GM23338 (cell line): ENCODE data around the gene NOTO. TPM values are rescaled to one million over a fixed set of nuclear protein-coding genes. Genes with fewer than 3 reads are reported as not detected.

ENCODE experiments used
- ATAC-seq: fragments of 200-7000 bp; cut with Tn5 transposase; 3 replicates; pipeline ENCODE4 v1.9.1; 2020
- DNase-seq: peaks from one replicate; pipeline ENCODE4 v3.0.0-alpha.2; 2015; ENCODE audit warnings: low spot score
- H2AFZ ChIP-seq: fragments of 200-600 bp; sonication (generic); 2 replicates; pipeline ENCODE4 v1.8.0; 2016; ENCODE audit warnings: antibody characterized with exemption, mild to moderate bottlenecking, moderate library complexity
- H3F3A ChIP-seq: fragments of 200-600 bp; sonication (generic); replicated peaks from 2 replicates; pipeline ENCODE4 v1.8.0; 2017; ENCODE audit warnings: antibody characterized with exemption, mixed run types, low read depth
- H3K27ac ChIP-seq: fragments of 200-600 bp; sonication (generic); 2 replicates; pipeline ENCODE4 v1.6.1; 2016; ENCODE audit warnings: low read depth
- H3K27me3 ChIP-seq: fragments of 200-600 bp; sonication (generic); 2 replicates; pipeline ENCODE4 v1.8.0; 2016; ENCODE audit warnings: mild to moderate bottlenecking, mixed run types, moderate library complexity; ENCODE audit not compliant: insufficient read depth
- H3K36me3 ChIP-seq: fragments of 200-600 bp; sonication (generic); 2 replicates; pipeline ENCODE4 v1.8.0; 2016; ENCODE audit warnings: mild to moderate bottlenecking; ENCODE audit not compliant: insufficient read depth
- H3K4me1 ChIP-seq: fragments of 200-600 bp; sonication (generic); 2 replicates; pipeline ENCODE4 v1.8.0; 2016; ENCODE audit warnings: mild to moderate bottlenecking, moderate library complexity; ENCODE audit not compliant: insufficient read depth
- H3K4me2 ChIP-seq: fragments of 200-600 bp; sonication (generic); 2 replicates; pipeline ENCODE4 v1.7.1; 2017; ENCODE audit warnings: mixed run types
- H3K4me3 ChIP-seq: fragments of 200-600 bp; sonication (generic); 2 replicates; pipeline ENCODE4 v1.6.1; 2016; ENCODE audit warnings: mixed run types
- H3K79me2 ChIP-seq: fragments of 200-600 bp; sonication (generic); replicated peaks from 2 replicates; pipeline ENCODE4 v1.8.0; 2017; ENCODE audit warnings: mild to moderate bottlenecking; ENCODE audit not compliant: insufficient read depth
- H3K9me2 ChIP-seq: fragments of 200-600 bp; sonication (generic); 2 replicates; pipeline ENCODE4 v1.8.0; 2017; ENCODE audit not compliant: insufficient read depth
- H4K20me1 ChIP-seq: fragments of 200-600 bp; sonication (generic); replicated peaks from 2 replicates; pipeline ENCODE4 v1.8.0; 2017; ENCODE audit warnings: mild to moderate bottlenecking; ENCODE audit not compliant: insufficient read depth
- H3K27ac Mint-ChIP-seq: 2 replicates; pipeline ENCODE4 v1.8.0; 2020; ENCODE audit warnings: inconsistent platforms, mild to moderate bottlenecking, moderate library complexity, mixed read lengths
- H3K27me3 Mint-ChIP-seq: 3 replicates; pipeline ENCODE4 v1.8.0; 2022; ENCODE audit warnings: low read depth, mild to moderate bottlenecking, moderate library complexity, mixed read lengths, inconsistent platforms; ENCODE audit not compliant: insufficient read depth, poor library complexity
- H3K36me3 Mint-ChIP-seq: 3 replicates; pipeline ENCODE4 v1.8.0; 2021; ENCODE audit warnings: low read depth, mild to moderate bottlenecking, inconsistent platforms, moderate library complexity, mixed read lengths
- H3K4me1 Mint-ChIP-seq: 3 replicates; pipeline ENCODE4 v1.8.0; 2020; ENCODE audit warnings: mild to moderate bottlenecking, inconsistent platforms, mixed read lengths
- H3K4me3 Mint-ChIP-seq: 3 replicates; pipeline ENCODE4 v1.8.0; 2021; ENCODE audit warnings: moderate library complexity, mild to moderate bottlenecking, inconsistent platforms, mixed read lengths
- H3K9me3 Mint-ChIP-seq: 3 replicates; pipeline ENCODE4 v1.8.0; 2020; ENCODE audit warnings: moderate library complexity, mild to moderate bottlenecking, inconsistent platforms, mixed read lengths
- CREB1 ChIP-seq: fragments of 250-450 bp; sonication (Bioruptor Pico); IDR thresholded peaks from 2 replicates; pipeline ENCODE4 v1.5.0; 2020; ENCODE audit warnings: low read depth, mild to moderate bottlenecking, moderate library complexity
- EZH2 ChIP-seq: fragments of 200-600 bp; sonication (generic); IDR thresholded peaks from one replicate; pipeline ENCODE4 v1.8.0; 2017; ENCODE audit warnings: antibody characterized with exemption, mild to moderate bottlenecking, low read depth; ENCODE audit not compliant: unreplicated experiment
- EZH2phosphoT487 ChIP-seq: fragments of 200-600 bp; sonication (generic); IDR thresholded peaks from one replicate; pipeline ENCODE4 v1.8.1; 2018; ENCODE audit warnings: antibody characterized with exemption; ENCODE audit not compliant: unreplicated experiment
- JUNB ChIP-seq: IDR thresholded peaks from one replicate; pipeline ENCODE4 v1.6.1; 2016; ENCODE audit warnings: antibody characterized with exemption; ENCODE audit not compliant: unreplicated experiment
- NANOG ChIP-seq: IDR thresholded peaks from 2 replicates; pipeline ENCODE4 v1.6.1; 2016; ENCODE audit warnings: antibody characterized with exemption, borderline replicate concordance
- POLR2AphosphoS5 ChIP-seq: IDR thresholded peaks from 2 replicates; pipeline ENCODE4 v1.6.1; 2016; ENCODE audit warnings: antibody characterized with exemption, low read depth
- STAT1 ChIP-seq: IDR thresholded peaks from one replicate; pipeline ENCODE4 v1.6.1; 2016; ENCODE audit warnings: antibody characterized with exemption; ENCODE audit not compliant: unreplicated experiment
- ZNF114 ChIP-seq: fragments of 250-450 bp; sonication (Bioruptor Pico); IDR thresholded peaks from 2 replicates; pipeline ENCODE4 v1.5.0; 2020; ENCODE audit warnings: mild to moderate bottlenecking, moderate library complexity
- ZNF331 ChIP-seq: fragments of 250-450 bp; sonication (Bioruptor Pico); IDR thresholded peaks from 2 replicates; pipeline ENCODE4 v1.5.0; 2020; ENCODE audit warnings: low read depth, mild to moderate bottlenecking, moderate library complexity
- polyA plus RNA-seq: library from polyadenylated mRNA; unstranded; fragments of >200 nt; fragmentation: Nextera tagmentation; extraction: Ambion mirVana; gene quantifications from 2 replicates; pipeline ENCODE4 v1.2.1, GENCODE V29; 2016
- total RNA-seq: library from RNA; depleted of rRNA; stranded (reverse); fragments of >200 nt; shearing (Covaris generic); gene quantifications from 2 replicates; pipeline ENCODE4 v1.2.3, GENCODE V29; 2014
- TF ChIP-seq, protein P1 (sequence below): fragments of 250-450 bp; sonication (Bioruptor Pico); IDR thresholded peaks from 2 replicates; pipeline ENCODE4 v1.5.0; 2020; ENCODE audit warnings: mild to moderate bottlenecking, moderate library complexity
- TF ChIP-seq, protein P2 (sequence below): IDR thresholded peaks from 2 replicates; pipeline ENCODE4 v1.6.1; 2016; ENCODE audit warnings: antibody characterized with exemption
- TF ChIP-seq, protein P3 (sequence below), 2 experiments: fragments of 200-600 bp in 1 of 2; sonication (generic) in 1 of 2; conservative IDR thresholded peaks; 2 replicates each; pipeline versions ENCODE4 v1.5.1 to v1.6.1; 2016 to 2017; ENCODE audit warnings: antibody characterized with exemption in 2 of 2, low read depth in 2 of 2, mild to moderate bottlenecking in 2 of 2, moderate library complexity in 1 of 2
- TF ChIP-seq, protein P4 (sequence below): IDR thresholded peaks from one replicate; pipeline ENCODE4 v1.6.1; 2018; ENCODE audit warnings: antibody characterized with exemption; ENCODE audit not compliant: unreplicated experiment

Gene NOTO
- total and polyA plus RNA-seq, 2 experiments from 2014 or later = 0.06 to 0.73 TPM

DNA sequence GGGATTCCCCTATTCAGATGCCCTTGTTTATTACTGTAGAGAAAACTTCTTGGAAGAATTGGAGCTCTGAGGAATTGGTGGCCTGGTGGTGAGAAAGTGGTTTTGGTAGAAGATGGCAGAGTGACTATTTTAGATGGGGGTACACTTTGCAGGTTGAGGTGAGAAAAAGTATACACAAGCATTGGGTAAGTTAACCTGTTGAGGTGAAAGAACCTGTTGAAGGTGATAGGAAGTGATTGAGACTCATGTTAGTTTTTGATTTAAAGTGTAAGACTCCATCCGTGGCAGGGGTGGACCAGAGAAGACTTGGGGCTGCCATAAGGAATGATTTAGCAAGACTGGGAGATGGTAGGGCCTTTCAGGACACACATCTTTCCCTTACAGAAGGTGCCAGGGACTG is 34.8 kb downstream of the NOTO start:
- Histone ChIP-seq H3F3A (peaks cover 7% of the 10 kb centered on the region; the same call in 1 of the 2 replicates), H3K27ac (peak overlapping the region; percentile 86), H4K20me1 (peaks cover 61% of the 10 kb centered on the region), H3K27me3 (no peaks in the 10 kb centered on the region), H3K36me3 (peaks cover 21% of the 10 kb centered on the region), H3K4me3 (0 out of 2 replicates have a peak overlapping the region, but pooled peaks have one; percentile 14), H3K4me1 (peaks cover 29% of the 10 kb centered on the region), H3K9me2 (no peaks in the 10 kb centered on the region), H2AFZ (no peak overlapping the region), H3K4me2 (peak overlapping the region; percentile 63), H3K79me2 (peaks cover 81% of the 10 kb centered on the region)
- Mint-ChIP-seq H3K27me3 (peaks cover 20% of the 10 kb centered on the region), H3K27ac (peak overlapping the region; percentile 29), H3K36me3 (peaks cover 54% of the 10 kb centered on the region), H3K4me3 (peak overlapping the region; percentile 25), H3K9me3 (no peaks in the 10 kb centered on the region), H3K4me1 (peaks cover 33% of the 10 kb centered on the region)
- DNase-seq (no peak), ATAC-seq (no peak)
- TF ChIP-seq POLR2AphosphoS5 = no peak
- TF ChIP-seq EZH2 = no peak
- TF ChIP-seq, protein P1, sequence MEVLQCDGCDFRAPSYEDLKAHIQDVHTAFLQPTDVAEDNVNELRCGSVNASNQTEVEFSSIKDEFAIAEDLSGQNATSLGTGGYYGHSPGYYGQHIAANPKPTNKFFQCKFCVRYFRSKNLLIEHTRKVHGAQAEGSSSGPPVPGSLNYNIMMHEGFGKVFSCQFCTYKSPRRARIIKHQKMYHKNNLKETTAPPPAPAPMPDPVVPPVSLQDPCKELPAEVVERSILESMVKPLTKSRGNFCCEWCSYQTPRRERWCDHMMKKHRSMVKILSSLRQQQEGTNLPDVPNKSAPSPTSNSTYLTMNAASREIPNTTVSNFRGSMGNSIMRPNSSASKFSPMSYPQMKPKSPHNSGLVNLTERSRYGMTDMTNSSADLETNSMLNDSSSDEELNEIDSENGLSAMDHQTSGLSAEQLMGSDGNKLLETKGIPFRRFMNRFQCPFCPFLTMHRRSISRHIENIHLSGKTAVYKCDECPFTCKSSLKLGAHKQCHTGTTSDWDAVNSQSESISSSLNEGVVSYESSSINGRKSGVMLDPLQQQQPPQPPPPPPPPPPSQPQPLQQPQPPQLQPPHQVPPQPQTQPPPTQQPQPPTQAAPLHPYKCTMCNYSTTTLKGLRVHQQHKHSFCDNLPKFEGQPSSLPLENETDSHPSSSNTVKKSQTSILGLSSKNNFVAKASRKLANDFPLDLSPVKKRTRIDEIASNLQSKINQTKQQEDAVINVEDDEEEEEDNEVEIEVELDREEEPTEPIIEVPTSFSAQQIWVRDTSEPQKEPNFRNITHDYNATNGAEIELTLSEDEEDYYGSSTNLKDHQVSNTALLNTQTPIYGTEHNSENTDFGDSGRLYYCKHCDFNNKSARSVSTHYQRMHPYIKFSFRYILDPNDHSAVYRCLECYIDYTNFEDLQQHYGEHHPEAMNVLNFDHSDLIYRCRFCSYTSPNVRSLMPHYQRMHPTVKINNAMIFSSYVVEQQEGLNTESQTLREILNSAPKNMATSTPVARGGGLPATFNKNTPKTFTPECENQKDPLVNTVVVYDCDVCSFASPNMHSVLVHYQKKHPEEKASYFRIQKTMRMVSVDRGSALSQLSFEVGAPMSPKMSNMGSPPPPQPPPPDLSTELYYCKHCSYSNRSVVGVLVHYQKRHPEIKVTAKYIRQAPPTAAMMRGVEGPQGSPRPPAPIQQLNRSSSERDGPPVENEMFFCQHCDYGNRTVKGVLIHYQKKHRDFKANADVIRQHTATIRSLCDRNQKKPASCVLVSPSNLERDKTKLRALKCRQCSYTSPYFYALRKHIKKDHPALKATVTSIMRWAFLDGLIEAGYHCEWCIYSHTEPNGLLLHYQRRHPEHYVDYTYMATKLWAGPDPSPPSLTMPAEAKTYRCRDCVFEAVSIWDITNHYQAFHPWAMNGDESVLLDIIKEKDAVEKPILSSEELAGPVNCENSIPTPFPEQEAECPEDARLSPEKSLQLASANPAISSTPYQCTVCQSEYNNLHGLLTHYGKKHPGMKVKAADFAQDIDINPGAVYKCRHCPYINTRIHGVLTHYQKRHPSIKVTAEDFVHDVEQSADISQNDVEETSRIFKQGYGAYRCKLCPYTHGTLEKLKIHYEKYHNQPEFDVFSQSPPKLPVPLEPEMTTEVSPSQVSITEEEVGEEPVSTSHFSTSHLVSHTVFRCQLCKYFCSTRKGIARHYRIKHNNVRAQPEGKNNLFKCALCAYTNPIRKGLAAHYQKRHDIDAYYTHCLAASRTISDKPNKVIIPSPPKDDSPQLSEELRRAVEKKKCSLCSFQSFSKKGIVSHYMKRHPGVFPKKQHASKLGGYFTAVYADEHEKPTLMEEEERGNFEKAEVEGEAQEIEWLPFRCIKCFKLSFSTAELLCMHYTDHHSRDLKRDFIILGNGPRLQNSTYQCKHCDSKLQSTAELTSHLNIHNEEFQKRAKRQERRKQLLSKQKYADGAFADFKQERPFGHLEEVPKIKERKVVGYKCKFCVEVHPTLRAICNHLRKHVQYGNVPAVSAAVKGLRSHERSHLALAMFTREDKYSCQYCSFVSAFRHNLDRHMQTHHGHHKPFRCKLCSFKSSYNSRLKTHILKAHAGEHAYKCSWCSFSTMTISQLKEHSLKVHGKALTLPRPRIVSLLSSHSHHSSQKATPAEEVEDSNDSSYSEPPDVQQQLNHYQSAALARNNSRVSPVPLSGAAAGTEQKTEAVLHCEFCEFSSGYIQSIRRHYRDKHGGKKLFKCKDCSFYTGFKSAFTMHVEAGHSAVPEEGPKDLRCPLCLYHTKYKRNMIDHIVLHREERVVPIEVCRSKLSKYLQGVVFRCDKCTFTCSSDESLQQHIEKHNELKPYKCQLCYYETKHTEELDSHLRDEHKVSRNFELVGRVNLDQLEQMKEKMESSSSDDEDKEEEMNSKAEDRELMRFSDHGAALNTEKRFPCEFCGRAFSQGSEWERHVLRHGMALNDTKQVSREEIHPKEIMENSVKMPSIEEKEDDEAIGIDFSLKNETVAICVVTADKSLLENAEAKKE (CRISPR knock-in tag) = no peak
- no peak for TF ChIP-seq JUNB
- TF ChIP-seq, protein P2, sequence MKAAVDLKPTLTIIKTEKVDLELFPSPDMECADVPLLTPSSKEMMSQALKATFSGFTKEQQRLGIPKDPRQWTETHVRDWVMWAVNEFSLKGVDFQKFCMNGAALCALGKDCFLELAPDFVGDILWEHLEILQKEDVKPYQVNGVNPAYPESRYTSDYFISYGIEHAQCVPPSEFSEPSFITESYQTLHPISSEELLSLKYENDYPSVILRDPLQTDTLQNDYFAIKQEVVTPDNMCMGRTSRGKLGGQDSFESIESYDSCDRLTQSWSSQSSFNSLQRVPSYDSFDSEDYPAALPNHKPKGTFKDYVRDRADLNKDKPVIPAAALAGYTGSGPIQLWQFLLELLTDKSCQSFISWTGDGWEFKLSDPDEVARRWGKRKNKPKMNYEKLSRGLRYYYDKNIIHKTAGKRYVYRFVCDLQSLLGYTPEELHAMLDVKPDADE = no peak
- TF ChIP-seq ZNF331 (CRISPR knock-in tag) = no peak
- TF ChIP-seq, protein P3, sequence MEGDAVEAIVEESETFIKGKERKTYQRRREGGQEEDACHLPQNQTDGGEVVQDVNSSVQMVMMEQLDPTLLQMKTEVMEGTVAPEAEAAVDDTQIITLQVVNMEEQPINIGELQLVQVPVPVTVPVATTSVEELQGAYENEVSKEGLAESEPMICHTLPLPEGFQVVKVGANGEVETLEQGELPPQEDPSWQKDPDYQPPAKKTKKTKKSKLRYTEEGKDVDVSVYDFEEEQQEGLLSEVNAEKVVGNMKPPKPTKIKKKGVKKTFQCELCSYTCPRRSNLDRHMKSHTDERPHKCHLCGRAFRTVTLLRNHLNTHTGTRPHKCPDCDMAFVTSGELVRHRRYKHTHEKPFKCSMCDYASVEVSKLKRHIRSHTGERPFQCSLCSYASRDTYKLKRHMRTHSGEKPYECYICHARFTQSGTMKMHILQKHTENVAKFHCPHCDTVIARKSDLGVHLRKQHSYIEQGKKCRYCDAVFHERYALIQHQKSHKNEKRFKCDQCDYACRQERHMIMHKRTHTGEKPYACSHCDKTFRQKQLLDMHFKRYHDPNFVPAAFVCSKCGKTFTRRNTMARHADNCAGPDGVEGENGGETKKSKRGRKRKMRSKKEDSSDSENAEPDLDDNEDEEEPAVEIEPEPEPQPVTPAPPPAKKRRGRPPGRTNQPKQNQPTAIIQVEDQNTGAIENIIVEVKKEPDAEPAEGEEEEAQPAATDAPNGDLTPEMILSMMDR (conservative IDR thresholded peaks at IDR 0.05; ENCODE audit: low read depth in 2 of 2) = no peak
- TF ChIP-seq, protein P4, sequence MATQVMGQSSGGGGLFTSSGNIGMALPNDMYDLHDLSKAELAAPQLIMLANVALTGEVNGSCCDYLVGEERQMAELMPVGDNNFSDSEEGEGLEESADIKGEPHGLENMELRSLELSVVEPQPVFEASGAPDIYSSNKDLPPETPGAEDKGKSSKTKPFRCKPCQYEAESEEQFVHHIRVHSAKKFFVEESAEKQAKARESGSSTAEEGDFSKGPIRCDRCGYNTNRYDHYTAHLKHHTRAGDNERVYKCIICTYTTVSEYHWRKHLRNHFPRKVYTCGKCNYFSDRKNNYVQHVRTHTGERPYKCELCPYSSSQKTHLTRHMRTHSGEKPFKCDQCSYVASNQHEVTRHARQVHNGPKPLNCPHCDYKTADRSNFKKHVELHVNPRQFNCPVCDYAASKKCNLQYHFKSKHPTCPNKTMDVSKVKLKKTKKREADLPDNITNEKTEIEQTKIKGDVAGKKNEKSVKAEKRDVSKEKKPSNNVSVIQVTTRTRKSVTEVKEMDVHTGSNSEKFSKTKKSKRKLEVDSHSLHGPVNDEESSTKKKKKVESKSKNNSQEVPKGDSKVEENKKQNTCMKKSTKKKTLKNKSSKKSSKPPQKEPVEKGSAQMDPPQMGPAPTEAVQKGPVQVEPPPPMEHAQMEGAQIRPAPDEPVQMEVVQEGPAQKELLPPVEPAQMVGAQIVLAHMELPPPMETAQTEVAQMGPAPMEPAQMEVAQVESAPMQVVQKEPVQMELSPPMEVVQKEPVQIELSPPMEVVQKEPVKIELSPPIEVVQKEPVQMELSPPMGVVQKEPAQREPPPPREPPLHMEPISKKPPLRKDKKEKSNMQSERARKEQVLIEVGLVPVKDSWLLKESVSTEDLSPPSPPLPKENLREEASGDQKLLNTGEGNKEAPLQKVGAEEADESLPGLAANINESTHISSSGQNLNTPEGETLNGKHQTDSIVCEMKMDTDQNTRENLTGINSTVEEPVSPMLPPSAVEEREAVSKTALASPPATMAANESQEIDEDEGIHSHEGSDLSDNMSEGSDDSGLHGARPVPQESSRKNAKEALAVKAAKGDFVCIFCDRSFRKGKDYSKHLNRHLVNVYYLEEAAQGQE = no peak
- no peak for TF ChIP-seq ZNF114 (CRISPR knock-in tag)
- TF ChIP-seq STAT1 = no peak
- no peak for TF ChIP-seq NANOG
- no peak for TF ChIP-seq CREB1 (CRISPR knock-in tag)
- TF ChIP-seq EZH2phosphoT487 = no peak
